Panc1 (cell line): ENCODE measurements around the gene NIFK. TPM values are rescaled to one million over a fixed set of nuclear protein-coding genes. Genes with fewer than 3 reads are reported as not detected.

Source experiments
- ATAC-seq: fragments of 200-7000 bp; cut with Tn5 transposase; 2 replicates; pipeline ENCODE4 v1.9.1; 2020; ENCODE audit warnings: mild to moderate bottlenecking, moderate library complexity
- BruUV-seq: library from RNA; stranded (reverse); fragments of 400-500 nt; replicated peaks from 2 replicates; lab custom pipeline; 2021; lab: Mats Ljungman, UMichigan
- CTCF ChIA-PET: fragments of 300-600 bp; sonication (Branson Sonifier 250); formaldehyde crosslinking; loops from one replicate; lab custom pipeline; 2022; ENCODE audit warnings: antibody characterized with exemption; lab: Charles Lee
- POLR2A ChIA-PET: fragments of 300-600 bp; sonication (Branson Sonifier 250); formaldehyde crosslinking; loops from one replicate; lab custom pipeline; 2022; ENCODE audit warnings: antibody characterized with exemption; lab: Charles Lee
- DNase-seq: peaks from one replicate; pipeline ENCODE4 v3.0.0-alpha.2; 2010; ENCODE audit warnings: low read depth, low spot score
- H3K27ac ChIP-seq: 2 replicates; pipeline ENCODE4 v1.5.1; 2011; ENCODE audit warnings: mild to moderate bottlenecking, low read length, inconsistent platforms
- H3K27me3 ChIP-seq: fragments of 200-500 bp; sonication (Bioruptor generic); 2 replicates; pipeline ENCODE4 v1.6.0; 2014; ENCODE audit warnings: low read length, inconsistent platforms; ENCODE audit not compliant: control insufficient read depth, insufficient read depth
- H3K36me3 ChIP-seq: fragments of 200-500 bp; sonication (Bioruptor generic); 2 replicates; pipeline ENCODE4 v1.5.1; 2014; ENCODE audit warnings: inconsistent platforms, mild to moderate bottlenecking, low read length, moderate library complexity; ENCODE audit not compliant: control insufficient read depth, insufficient read depth
- H3K4me1 ChIP-seq: 2 replicates; pipeline ENCODE4 v1.5.1; 2011; ENCODE audit warnings: inconsistent platforms, mild to moderate bottlenecking, low read length, moderate library complexity; ENCODE audit not compliant: control insufficient read depth, insufficient read depth
- H3K4me3 ChIP-seq, 2 experiments: 2 replicates each; pipeline ENCODE4 v1.5.1; 2011 to 2012; ENCODE audit warnings: low read depth in 2 of 2, low read length in 2 of 2, mild to moderate bottlenecking in 2 of 2, inconsistent platforms in 1 of 2, moderate library complexity in 1 of 2
- H3K9me3 ChIP-seq: fragments of 200-500 bp; sonication (Bioruptor generic); 2 replicates; pipeline ENCODE4 v1.5.1; 2014; ENCODE audit warnings: low read depth, mild to moderate bottlenecking, inconsistent platforms, low read length, moderate library complexity; ENCODE audit not compliant: control insufficient read depth, insufficient read depth
- CTCF ChIP-seq: fragments of 450-650 bp; IDR thresholded peaks from 2 replicates; pipeline ENCODE4 v1.5.1; 2017; ENCODE audit warnings: mild to moderate bottlenecking
- POLR2AphosphoS5 ChIP-seq: IDR thresholded peaks from 2 replicates; pipeline ENCODE4 v1.6.1; 2012; ENCODE audit warnings: mild to moderate bottlenecking, low read depth, low read length, moderate library complexity
- REST ChIP-seq, 2 experiments: IDR thresholded peaks; 2 replicates each; pipeline ENCODE4 v1.6.1; 2011 to 2012; ENCODE audit warnings: low read depth in 2 of 2, control low read depth in 1 of 2, low read length in 1 of 2, mild to moderate bottlenecking in 1 of 2, moderate library complexity in 1 of 2; ENCODE audit not compliant: insufficient read depth in 1 of 2
- SIN3A ChIP-seq: IDR thresholded peaks from 2 replicates; pipeline ENCODE4 v1.6.1; 2012; ENCODE audit warnings: low read depth, mild to moderate bottlenecking, low read length, moderate library complexity, borderline replicate concordance; ENCODE audit not compliant: insufficient read depth
- TCF7L2 ChIP-seq: IDR thresholded peaks from 2 replicates; pipeline ENCODE4 v1.6.1; 2011; ENCODE audit warnings: mild to moderate bottlenecking, low read depth, low read length, inconsistent platforms
- in situ Hi-C: cut with HindIII; loops from 2 replicates; pipeline ENCODE4 v1.10.0; 2016; ENCODE audit warnings: low sequenced_read_pairs, low pct_unique_long_range_greater_than_20kb
- intact Hi-C: fragments of 100-400 bp; cut with micrococcal nuclease; formaldehyde crosslinking; loops from one replicate; pipeline ENCODE4 v1.10.0; 2022; ENCODE audit not compliant: unreplicated experiment
- total RNA-seq: library from RNA; stranded (reverse); gene quantifications from one replicate; pipeline ENCODE4 v1.2.1, GENCODE V29; 2021; ENCODE audit not compliant: unreplicated experiment

Gene NIFK
- total RNA-seq, 1 experiment from 2014 or later: 84.5 TPM

- Histone ChIP-seq H3K4me3 (no peak overlapping the region), H3K4me1 (no peaks in the 10 kb centered on the region), H3K27ac (no peak overlapping the region), H3K27me3 (no peaks in the 10 kb centered on the region), H3K36me3 (peaks cover 41% of the 10 kb centered on the region), H3K9me3 (no peaks in the 10 kb centered on the region)
- CTCF ChIA-PET: no interaction called here
- TF ChIP-seq REST (IDR thresholded peaks at IDR 0.05; ENCODE audit: insufficient read depth in 1 of 2, low read depth in 2 of 2, low read length in 1 of 2): no peak
- TF ChIP-seq SIN3A: no peak
- no peak for TF ChIP-seq POLR2AphosphoS5
- TF ChIP-seq CTCF: no peak
- TF ChIP-seq TCF7L2: no peak
- intact Hi-C loops (no loop called here), in situ Hi-C loops (no loop called here)
- POLR2A ChIA-PET: interaction anchor here (0.5 kb wide), 1 partner anchor 110 kb away, joined by 3 read pairs; no protein-coding TSS in a partner anchor
- BruUV-seq: no TSS peak
- DNase-seq: no peak
- ATAC-seq: no peak
Observed at GRCh38 chr2:121764681-121765228, 28.1 kb upstream of the NIFK start.

GRCh38 chr2:121755237-121756111, 18.8 kb upstream of the NIFK start, which contains the start of gene TSN:
Gene TSN (plus strand): TSS chr2:121755651. CDS start chr2:121755780, 129 bp downstream.
- ChIA-PET CTCF (interaction anchor here (0.6 kb wide), 1 partner anchor 1331 kb away, joined by 3 read pairs; no protein-coding TSS in a partner anchor), POLR2A (interaction anchor here (0.7 kb wide), 3 partner anchors 224 to 419 kb away, joined by 3 to 4 read pairs (median 3); partner anchors contain the start of gene RNU4ATAC)
- Histone ChIP-seq H3K27ac (peak within 1 kb of the TSS; percentile 98), H3K27me3 (no peaks in the 10 kb centered on the region), H3K4me3 (peak within 1 kb of the TSS; percentile 100), H3K4me1 (peaks cover 11% of the 10 kb centered on the region), H3K9me3 (no peaks in the 10 kb centered on the region), H3K36me3 (peaks cover 23% of the 10 kb centered on the region)
- peak; percentile 99 for ATAC-seq
- no TSS peak for BruUV-seq
- peak; percentile 82 for DNase-seq
- TF ChIP-seq REST (IDR thresholded peaks at IDR 0.05; ENCODE audit: insufficient read depth in 1 of 2, low read depth in 2 of 2, low read length in 1 of 2): no peak
- peak; percentile 79 for TF ChIP-seq POLR2AphosphoS5
- TF ChIP-seq TCF7L2: no peak
- no peak for TF ChIP-seq CTCF
- TF ChIP-seq SIN3A: peak; percentile 66; the same call in 1 of the 2 replicates
- intact Hi-C loops (no loop called here), in situ Hi-C loops (no loop called here)
